ENCODE data around the gene ZNF723.

ZNF723 gene

GRCh38 chr19:22806418-22806817, 25.7 kb upstream of the ZNF723 start:
- 83% methylated on average over 11 of the region's 11 CpGs for WGBS

DNA sequence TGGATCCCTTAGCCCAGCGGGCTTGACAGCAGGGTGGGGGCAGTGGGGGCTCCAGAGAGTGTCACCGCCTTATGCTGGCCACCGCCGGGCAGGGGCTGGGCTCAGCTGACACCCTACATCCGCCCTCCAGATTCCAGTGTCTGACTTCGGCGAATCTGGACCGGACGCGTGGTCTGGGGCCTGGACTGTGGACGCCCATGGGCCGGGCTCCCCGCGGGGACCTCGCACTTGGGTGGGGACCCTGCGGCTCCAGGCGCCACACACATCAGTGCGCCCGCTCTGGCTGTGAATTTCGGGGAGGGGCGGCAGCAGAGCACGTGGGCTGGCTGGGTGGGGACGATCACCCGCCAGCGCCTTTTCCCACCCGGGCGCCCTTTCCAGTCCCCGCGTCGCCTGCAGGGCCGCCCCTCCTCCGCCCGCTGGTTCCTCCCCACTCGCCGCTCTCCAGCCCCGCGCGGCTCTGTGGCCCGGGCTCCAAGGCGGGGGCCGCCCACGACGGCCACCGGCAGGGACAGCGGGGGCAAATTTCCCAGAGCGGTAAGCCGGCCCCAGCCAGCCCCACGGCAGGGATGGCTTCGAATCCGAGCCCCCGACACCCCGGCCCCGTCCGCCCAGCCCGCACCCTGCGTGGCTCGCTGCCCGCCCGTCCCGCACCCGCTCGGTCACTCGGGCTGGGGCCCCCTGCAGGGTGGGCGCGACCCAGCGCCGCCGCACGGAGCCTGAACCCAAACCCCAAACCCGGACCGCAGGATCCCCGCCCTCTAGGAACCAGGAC, 24.8 kb upstream of the ZNF723 start:
- no peaks in the 10 kb centered on the region for H3K27me3 ChIP-seq (ENCODE audit: control insufficient read depth in 1 of 2, insufficient read depth in 1 of 2, low read length in 2 of 2)
- H3K9me3 ChIP-seq (ENCODE audit: control insufficient read depth, low read length), result peaks cover 47% of the 10 kb centered on the region
- no peak overlapping the region for H3K4me3 ChIP-seq (ENCODE audit: insufficient read depth in 1 of 2, low read depth in 1 of 2, low read length in 2 of 2)
- 91% methylated on average over 69 of the region's 72 CpGs for WGBS
- H4K8ac ChIP-seq (ENCODE audit: low read length), result no peak overlapping the region
- H3K4me1 ChIP-seq (ENCODE audit: control insufficient read depth, insufficient read depth, low read depth, low read length), result no peaks in the 10 kb centered on the region
- H3K9ac ChIP-seq (ENCODE audit: low read length), result no peak overlapping the region
- no peak overlapping the region for H3K14ac ChIP-seq (ENCODE audit: low read length in 2 of 2)
- no peaks in the 10 kb centered on the region for H3K36me3 ChIP-seq (ENCODE audit: control insufficient read depth in 1 of 2, insufficient read depth in 2 of 2, low read depth in 1 of 2, low read length in 2 of 2)
- no peak overlapping the region for H2BK12ac ChIP-seq (ENCODE audit: low read length in 2 of 2)
- no peak overlapping the region for H2BK120ac ChIP-seq (ENCODE audit: low read depth, low read length)
- H3K18ac ChIP-seq (ENCODE audit: low read depth in 1 of 2, low read length in 2 of 2), result no peak overlapping the region
- DNase-seq, result no peak
- H2AFZ ChIP-seq (ENCODE audit: low read depth, low read length), result no peak overlapping the region
- no peak overlapping the region for H3K4me2 ChIP-seq (ENCODE audit: low read length, poor library complexity, severe bottlenecking)
- no peaks in the 10 kb centered on the region for H3K79me1 ChIP-seq (replicated peaks; ENCODE audit: low read length, poor library complexity, severe bottlenecking)
- H2BK15ac ChIP-seq (ENCODE audit: low read depth, poor library complexity, severe bottlenecking), result no peak overlapping the region
- no peak overlapping the region for H3K23ac ChIP-seq (ENCODE audit: low read length in 2 of 2)
- no peak overlapping the region for H3K27ac ChIP-seq (ENCODE audit: low read length, poor library complexity, severe bottlenecking)
- H3K4ac ChIP-seq (ENCODE audit: low read depth in 1 of 2, low read length in 2 of 2), result no peak overlapping the region
- no peak overlapping the region for H2BK5ac ChIP-seq (ENCODE audit: low read depth, low read length, poor library complexity, severe bottlenecking)
- H2AK5ac ChIP-seq (ENCODE audit: low read length, severe bottlenecking), result no peak overlapping the region
- H4K91ac ChIP-seq (ENCODE audit: low read length), result no peak overlapping the region

More at GRCh38 chr19:22806418-22806817, 25.7 kb upstream of the ZNF723 start:
- Histone ChIP-seq H3K27ac (ENCODE audit: low read length, poor library complexity, severe bottlenecking) (no peak overlapping the region), H2BK12ac (ENCODE audit: low read length in 2 of 2) (no peak overlapping the region), H3K4me3 (ENCODE audit: insufficient read depth in 1 of 2, low read depth in 1 of 2, low read length in 2 of 2) (no peak overlapping the region), H3K18ac (ENCODE audit: low read depth in 1 of 2, low read length in 2 of 2) (no peak overlapping the region), H4K91ac (ENCODE audit: low read length) (no peak overlapping the region), H2BK15ac (ENCODE audit: low read depth, poor library complexity, severe bottlenecking) (no peak overlapping the region), H3K9ac (ENCODE audit: low read length) (no peak overlapping the region), H2BK120ac (ENCODE audit: low read depth, low read length) (no peak overlapping the region), H2BK5ac (ENCODE audit: low read depth, low read length, poor library complexity, severe bottlenecking) (no peak overlapping the region), H3K4ac (ENCODE audit: low read depth in 1 of 2, low read length in 2 of 2) (no peak overlapping the region), H4K8ac (ENCODE audit: low read length) (no peak overlapping the region), H3K27me3 (ENCODE audit: control insufficient read depth in 1 of 2, insufficient read depth in 1 of 2, low read length in 2 of 2) (no peaks in the 10 kb centered on the region), H3K79me1 (replicated peaks; ENCODE audit: low read length, poor library complexity, severe bottlenecking) (no peaks in the 10 kb centered on the region), H2AK5ac (ENCODE audit: low read length, severe bottlenecking) (no peak overlapping the region), H3K4me1 (ENCODE audit: control insufficient read depth, insufficient read depth, low read depth, low read length) (no peaks in the 10 kb centered on the region), H3K23ac (ENCODE audit: low read length in 2 of 2) (no peak overlapping the region), H3K36me3 (ENCODE audit: control insufficient read depth in 1 of 2, insufficient read depth in 2 of 2, low read depth in 1 of 2, low read length in 2 of 2) (no peaks in the 10 kb centered on the region), H2AFZ (ENCODE audit: low read depth, low read length) (no peak overlapping the region), H3K4me2 (ENCODE audit: low read length, poor library complexity, severe bottlenecking) (no peak overlapping the region), H3K14ac (ENCODE audit: low read length in 2 of 2) (no peak overlapping the region), H3K9me3 (ENCODE audit: control insufficient read depth, low read length) (peaks cover 48% of the 10 kb centered on the region)
- DNase-seq, result no peak

DNA sequence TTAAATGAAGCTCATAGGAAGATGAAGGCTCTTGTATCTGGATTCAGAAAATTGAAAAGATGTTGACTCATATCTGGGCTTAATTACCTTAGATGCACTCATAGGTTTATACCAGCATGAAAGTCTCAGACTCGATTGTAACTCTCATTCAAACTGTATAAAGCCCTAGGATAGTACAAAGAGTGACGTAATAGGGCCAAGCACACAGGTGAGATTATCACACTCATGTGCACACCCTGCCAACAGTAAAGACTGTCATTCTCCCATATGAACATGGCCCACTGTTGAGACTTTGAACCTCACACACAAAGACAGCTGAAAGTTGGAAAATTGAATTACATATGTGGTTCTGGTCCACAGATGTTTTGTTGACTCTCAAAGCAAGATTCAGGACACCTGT, 18.0 kb upstream of the ZNF723 start:
- no peak overlapping the region for H2BK5ac ChIP-seq (ENCODE audit: low read depth, low read length, poor library complexity, severe bottlenecking)
- no peak overlapping the region for H3K23ac ChIP-seq (ENCODE audit: low read length in 2 of 2)
- no peak overlapping the region for H4K8ac ChIP-seq (ENCODE audit: low read length)
- H4K91ac ChIP-seq (ENCODE audit: low read length), result no peak overlapping the region
- H2BK120ac ChIP-seq (ENCODE audit: low read depth, low read length), result no peak overlapping the region
- no peak overlapping the region for H3K4ac ChIP-seq (ENCODE audit: low read depth in 1 of 2, low read length in 2 of 2)
- WGBS, result 75% methylated on average over 2 of the region's 2 CpGs
- no peaks in the 10 kb centered on the region for H3K27me3 ChIP-seq (ENCODE audit: control insufficient read depth in 1 of 2, insufficient read depth in 1 of 2, low read length in 2 of 2)
- no peaks in the 10 kb centered on the region for H3K79me1 ChIP-seq (replicated peaks; ENCODE audit: low read length, poor library complexity, severe bottlenecking)
- H3K4me3 ChIP-seq (ENCODE audit: insufficient read depth in 1 of 2, low read depth in 1 of 2, low read length in 2 of 2), result no peak overlapping the region
- peaks cover 69% of the 10 kb centered on the region for H3K9me3 ChIP-seq (ENCODE audit: control insufficient read depth, low read length)
- no peak overlapping the region for H2BK15ac ChIP-seq (ENCODE audit: low read depth, poor library complexity, severe bottlenecking)
- no peak overlapping the region for H3K18ac ChIP-seq (ENCODE audit: low read depth in 1 of 2, low read length in 2 of 2)
- H3K14ac ChIP-seq (ENCODE audit: low read length in 2 of 2), result no peak overlapping the region
- no peak overlapping the region for H3K9ac ChIP-seq (ENCODE audit: low read length)
- no peak for DNase-seq
- no peaks in the 10 kb centered on the region for H3K36me3 ChIP-seq (ENCODE audit: control insufficient read depth in 1 of 2, insufficient read depth in 2 of 2, low read depth in 1 of 2, low read length in 2 of 2)
- H3K27ac ChIP-seq (ENCODE audit: low read length, poor library complexity, severe bottlenecking), result no peak overlapping the region
- no peak overlapping the region for H3K4me2 ChIP-seq (ENCODE audit: low read length, poor library complexity, severe bottlenecking)
- no peaks in the 10 kb centered on the region for H3K4me1 ChIP-seq (ENCODE audit: control insufficient read depth, insufficient read depth, low read depth, low read length)
- no peak overlapping the region for H2BK12ac ChIP-seq (ENCODE audit: low read length in 2 of 2)
- no peak overlapping the region for H2AFZ ChIP-seq (ENCODE audit: low read depth, low read length)
- H2AK5ac ChIP-seq (ENCODE audit: low read length, severe bottlenecking), result no peak overlapping the region

DNA sequence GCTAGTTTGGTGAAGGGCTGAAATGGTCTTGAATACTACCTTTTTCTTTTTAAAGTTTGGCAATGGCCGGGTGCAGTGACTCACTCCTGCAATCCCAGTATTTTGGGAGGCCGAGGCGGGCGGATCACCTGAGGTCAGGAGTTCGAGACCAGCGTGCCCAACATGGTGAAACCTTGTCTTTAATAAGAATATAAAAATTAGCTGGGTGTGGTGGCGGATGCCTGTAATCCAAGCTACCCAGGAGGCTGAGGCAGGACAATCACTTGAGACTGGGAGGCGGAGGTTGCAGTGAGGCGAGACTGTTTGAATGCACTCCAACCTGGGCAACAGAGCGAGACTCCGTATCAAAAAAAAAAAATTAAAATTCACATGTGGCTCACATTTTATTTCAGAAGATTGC, 880 bp upstream of the ZNF723 start:
- H3K4ac ChIP-seq (ENCODE audit: low read depth in 1 of 2, low read length in 2 of 2), result no peak overlapping the region
- peaks cover 57% of the 10 kb centered on the region for H3K9me3 ChIP-seq (ENCODE audit: control insufficient read depth, low read length)
- H3K9ac ChIP-seq (ENCODE audit: low read length), result no peak overlapping the region
- H3K4me1 ChIP-seq (ENCODE audit: control insufficient read depth, insufficient read depth, low read depth, low read length), result no peaks in the 10 kb centered on the region
- no peak overlapping the region for H3K27ac ChIP-seq (ENCODE audit: low read length, poor library complexity, severe bottlenecking)
- H3K4me3 ChIP-seq (ENCODE audit: insufficient read depth in 1 of 2, low read depth in 1 of 2, low read length in 2 of 2), result no peak overlapping the region
- no peak for DNase-seq
- no peak overlapping the region for H2BK5ac ChIP-seq (ENCODE audit: low read depth, low read length, poor library complexity, severe bottlenecking)
- no peak overlapping the region for H4K8ac ChIP-seq (ENCODE audit: low read length)
- H3K36me3 ChIP-seq (ENCODE audit: control insufficient read depth in 1 of 2, insufficient read depth in 2 of 2, low read depth in 1 of 2, low read length in 2 of 2), result no peaks in the 10 kb centered on the region
- no peak overlapping the region for H2BK120ac ChIP-seq (ENCODE audit: low read depth, low read length)
- H3K14ac ChIP-seq (ENCODE audit: low read length in 2 of 2), result no peak overlapping the region
- H4K91ac ChIP-seq (ENCODE audit: low read length), result no peak overlapping the region
- no peak overlapping the region for H3K23ac ChIP-seq (ENCODE audit: low read length in 2 of 2)
- H2AFZ ChIP-seq (ENCODE audit: low read depth, low read length), result no peak overlapping the region
- no peak overlapping the region for H3K18ac ChIP-seq (ENCODE audit: low read depth in 1 of 2, low read length in 2 of 2)
- no peak overlapping the region for H2AK5ac ChIP-seq (ENCODE audit: low read length, severe bottlenecking)
- WGBS, result 90% methylated on average over 11 of the region's 11 CpGs
- H3K79me1 ChIP-seq (replicated peaks; ENCODE audit: low read length, poor library complexity, severe bottlenecking), result no peaks in the 10 kb centered on the region
- H3K4me2 ChIP-seq (ENCODE audit: low read length, poor library complexity, severe bottlenecking), result no peak overlapping the region
- no peaks in the 10 kb centered on the region for H3K27me3 ChIP-seq (ENCODE audit: control insufficient read depth in 1 of 2, insufficient read depth in 1 of 2, low read length in 2 of 2)
- H2BK12ac ChIP-seq (ENCODE audit: low read length in 2 of 2), result no peak overlapping the region
- no peak overlapping the region for H2BK15ac ChIP-seq (ENCODE audit: low read depth, poor library complexity, severe bottlenecking)

Data from mesenchymal stem cell (in vitro differentiated cells and primary cell).